ENCODE measurements around the gene MEGF11. TPM values are rescaled to one million over a fixed set of nuclear protein-coding genes. Genes with fewer than 3 reads are reported as not detected.

The MEGF11 gene
- total RNA-seq, 1 donor from 2014 or later: not detected

DNA sequence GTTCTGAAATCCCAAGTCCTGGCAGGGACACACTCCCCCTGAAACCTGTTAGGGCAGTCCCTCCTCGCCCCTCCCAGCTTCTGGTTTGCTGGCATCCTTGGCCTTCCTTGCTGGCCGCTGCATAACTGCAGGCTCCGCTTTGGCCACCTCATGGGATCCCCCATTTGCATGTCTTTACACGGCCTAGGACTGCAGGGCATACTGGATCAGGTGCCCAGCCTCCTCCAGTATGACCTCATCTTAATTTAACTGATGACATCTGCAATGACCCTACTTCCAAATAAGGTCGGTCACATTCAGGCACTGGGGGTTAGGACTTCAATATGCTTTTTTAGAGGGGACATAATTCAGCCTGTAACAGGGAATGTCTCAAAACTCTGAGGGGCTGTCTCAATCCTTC is 210.9 kb downstream of the MEGF11 start:
- H3K27me3 Mint-ChIP-seq (ENCODE audit: insufficient read depth): peaks cover 23% of the 10 kb centered on the region
- no peaks in the 10 kb centered on the region for H3K4me1 Mint-ChIP-seq (ENCODE audit: low read depth)
- no peak overlapping the region for H3K27ac Mint-ChIP-seq
- intact Hi-C loops (cut with micrococcal nuclease): no loop called here
- no peaks in the 10 kb centered on the region for H3K36me3 Mint-ChIP-seq (ENCODE audit: low read depth)
- no peak overlapping the region for H3K4me3 Mint-ChIP-seq
- no peaks in the 10 kb centered on the region for H3K9me3 Mint-ChIP-seq
- no peak for DNase-seq (ENCODE audit: low spot score)

DNA sequence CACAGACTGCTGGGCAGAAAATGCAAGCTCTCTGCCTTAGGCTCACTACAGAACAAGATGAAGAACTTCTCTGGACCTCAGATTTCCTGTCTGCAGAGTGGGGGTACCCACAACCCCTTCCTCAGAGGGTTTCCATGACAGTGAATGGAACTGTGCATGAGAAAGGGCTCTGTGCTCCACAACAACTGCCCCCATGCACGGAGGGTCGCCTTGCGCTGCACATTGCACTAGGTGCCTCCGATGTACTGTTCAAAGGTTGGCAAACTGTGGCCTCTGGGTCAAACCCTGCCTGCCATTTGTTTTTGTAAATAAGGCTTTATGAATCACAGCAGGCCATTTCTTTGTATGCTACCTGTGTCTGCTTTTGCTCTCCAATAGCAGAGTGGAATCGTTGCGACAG is 212.3 kb downstream of the MEGF11 start:
- Mint-ChIP-seq H3K4me3 (no peak overlapping the region), H3K27ac (no peak overlapping the region), H3K27me3 (ENCODE audit: insufficient read depth) (peaks cover 33% of the 10 kb centered on the region), H3K36me3 (ENCODE audit: low read depth) (no peaks in the 10 kb centered on the region), H3K4me1 (ENCODE audit: low read depth) (no peaks in the 10 kb centered on the region), H3K9me3 (no peaks in the 10 kb centered on the region)
- no peak for DNase-seq (ENCODE audit: low spot score)
- intact Hi-C loops (cut with micrococcal nuclease): no loop called here

GRCh38 chr15:66040211-66040892 is 213.2 kb downstream of the MEGF11 start:
- intact Hi-C loops (cut with micrococcal nuclease): no loop called here
- H3K4me3 Mint-ChIP-seq: no peak overlapping the region
- H3K27me3 Mint-ChIP-seq (ENCODE audit: insufficient read depth): peaks cover 36% of the 10 kb centered on the region
- H3K9me3 Mint-ChIP-seq: no peaks in the 10 kb centered on the region
- no peak overlapping the region for H3K27ac Mint-ChIP-seq
- DNase-seq (ENCODE audit: low spot score): no peak
- no peaks in the 10 kb centered on the region for H3K4me1 Mint-ChIP-seq (ENCODE audit: low read depth)
- H3K36me3 Mint-ChIP-seq (ENCODE audit: low read depth): no peaks in the 10 kb centered on the region

- no peak for DNase-seq (ENCODE audit: low spot score)
- no peaks in the 10 kb centered on the region for H3K4me1 Mint-ChIP-seq (ENCODE audit: low read depth)
- H3K36me3 Mint-ChIP-seq (ENCODE audit: low read depth): no peaks in the 10 kb centered on the region
- H3K27ac Mint-ChIP-seq: no peak overlapping the region
- intact Hi-C loops (cut with micrococcal nuclease): no loop called here
- no peaks in the 10 kb centered on the region for H3K9me3 Mint-ChIP-seq
- peaks cover 36% of the 10 kb centered on the region for H3K27me3 Mint-ChIP-seq (ENCODE audit: insufficient read depth)
- no peak overlapping the region for H3K4me3 Mint-ChIP-seq
Measured at GRCh38 chr15:66039117-66039871, 214.3 kb downstream of the MEGF11 start.

GRCh38 chr15:66038387-66039116 is 215.0 kb downstream of the MEGF11 start:
- intact Hi-C loops (cut with micrococcal nuclease): no loop called here
- Mint-ChIP-seq H3K27me3 (ENCODE audit: insufficient read depth) (peaks cover 34% of the 10 kb centered on the region), H3K9me3 (no peaks in the 10 kb centered on the region), H3K27ac (no peak overlapping the region), H3K4me1 (ENCODE audit: low read depth) (no peaks in the 10 kb centered on the region), H3K36me3 (ENCODE audit: low read depth) (no peaks in the 10 kb centered on the region), H3K4me3 (no peak overlapping the region)
- DNase-seq (ENCODE audit: low spot score): no peak

GRCh38 chr15:66036859-66037258 is 216.7 kb downstream of the MEGF11 start:
- no peak for DNase-seq (ENCODE audit: low spot score)
- H3K4me3 Mint-ChIP-seq: no peak overlapping the region
- H3K27ac Mint-ChIP-seq: no peak overlapping the region
- intact Hi-C loops (cut with micrococcal nuclease): no loop called here
- H3K36me3 Mint-ChIP-seq (ENCODE audit: low read depth): no peaks in the 10 kb centered on the region
- H3K4me1 Mint-ChIP-seq (ENCODE audit: low read depth): no peaks in the 10 kb centered on the region
- no peaks in the 10 kb centered on the region for H3K9me3 Mint-ChIP-seq
- peaks cover 32% of the 10 kb centered on the region for H3K27me3 Mint-ChIP-seq (ENCODE audit: insufficient read depth)

- Mint-ChIP-seq H3K27me3 (ENCODE audit: insufficient read depth) (peaks cover 29% of the 10 kb centered on the region), H3K4me1 (ENCODE audit: low read depth) (no peaks in the 10 kb centered on the region), H3K36me3 (ENCODE audit: low read depth) (no peaks in the 10 kb centered on the region), H3K9me3 (no peaks in the 10 kb centered on the region), H3K27ac (no peak overlapping the region), H3K4me3 (no peak overlapping the region)
- no peak for DNase-seq (ENCODE audit: low spot score)
- intact Hi-C loops (cut with micrococcal nuclease): no loop called here
Measured at GRCh38 chr15:66035901-66036300, 217.6 kb downstream of the MEGF11 start.

- Mint-ChIP-seq H3K27me3 (ENCODE audit: insufficient read depth) (peaks cover 18% of the 10 kb centered on the region), H3K36me3 (ENCODE audit: low read depth) (no peaks in the 10 kb centered on the region), H3K27ac (no peak overlapping the region), H3K4me1 (ENCODE audit: low read depth) (no peaks in the 10 kb centered on the region), H3K4me3 (no peak overlapping the region), H3K9me3 (no peaks in the 10 kb centered on the region)
- no peak for DNase-seq (ENCODE audit: low spot score)
- intact Hi-C loops (cut with micrococcal nuclease): no loop called here
Measured at GRCh38 chr15:66033143-66033542, 220.4 kb downstream of the MEGF11 start.

GRCh38 chr15:66032006-66032405 is 221.5 kb downstream of the MEGF11 start:
- H3K27ac Mint-ChIP-seq: no peak overlapping the region
- no peak for DNase-seq (ENCODE audit: low spot score)
- no peaks in the 10 kb centered on the region for H3K36me3 Mint-ChIP-seq (ENCODE audit: low read depth)
- H3K4me1 Mint-ChIP-seq (ENCODE audit: low read depth): no peaks in the 10 kb centered on the region
- no peaks in the 10 kb centered on the region for H3K9me3 Mint-ChIP-seq
- peaks cover 19% of the 10 kb centered on the region for H3K27me3 Mint-ChIP-seq (ENCODE audit: insufficient read depth)
- no peak overlapping the region for H3K4me3 Mint-ChIP-seq
- intact Hi-C loops (cut with micrococcal nuclease): no loop called here

DNA sequence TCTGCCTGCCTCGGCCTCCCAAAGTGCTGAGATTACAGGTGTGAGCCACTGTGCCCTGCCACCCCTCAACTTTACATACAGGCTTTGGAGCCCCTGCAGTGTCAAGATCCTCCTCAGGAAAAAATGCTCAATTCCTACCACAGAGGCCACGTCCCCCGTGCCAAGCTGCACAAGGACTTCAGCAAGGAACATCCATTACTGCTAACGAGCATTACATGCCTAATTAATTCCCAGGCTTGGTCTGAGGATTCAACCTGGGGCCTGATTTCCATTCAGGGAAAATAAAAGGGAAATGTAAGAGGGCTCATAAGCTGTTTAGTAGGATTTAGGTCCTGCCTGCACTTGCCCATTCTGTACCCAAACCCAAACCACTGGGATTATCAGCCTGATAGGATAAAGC is 222.9 kb downstream of the MEGF11 start:
- Mint-ChIP-seq H3K4me3 (no peak overlapping the region), H3K9me3 (no peaks in the 10 kb centered on the region), H3K27ac (no peak overlapping the region), H3K36me3 (ENCODE audit: low read depth) (no peaks in the 10 kb centered on the region), H3K27me3 (ENCODE audit: insufficient read depth) (peaks cover 11% of the 10 kb centered on the region), H3K4me1 (ENCODE audit: low read depth) (no peaks in the 10 kb centered on the region)
- intact Hi-C loops (cut with micrococcal nuclease): no loop called here
- no peak for DNase-seq (ENCODE audit: low spot score)

DNA sequence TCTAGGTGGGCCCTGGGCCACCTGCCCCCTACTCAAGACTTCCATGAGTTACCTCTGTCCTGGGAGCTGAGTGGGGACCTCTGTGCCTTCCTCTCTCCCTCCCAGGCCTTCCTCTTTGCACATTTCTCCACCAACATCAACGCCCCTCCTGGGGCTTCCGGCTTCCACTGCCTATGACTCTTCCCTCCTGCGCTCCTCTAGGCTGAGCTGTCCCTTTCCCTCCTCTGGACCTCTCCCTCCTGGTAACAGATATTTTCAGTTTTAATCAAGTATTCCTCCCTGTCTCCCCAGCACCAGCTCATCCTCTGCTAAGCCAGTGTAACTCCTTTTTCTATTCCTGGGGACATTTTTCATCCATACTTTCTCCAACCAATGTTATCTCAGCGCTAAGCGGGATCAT is 223.9 kb downstream of the MEGF11 start:
- Mint-ChIP-seq H3K4me3 (no peak overlapping the region), H3K27me3 (ENCODE audit: insufficient read depth) (peaks cover 14% of the 10 kb centered on the region), H3K36me3 (ENCODE audit: low read depth) (no peaks in the 10 kb centered on the region), H3K4me1 (ENCODE audit: low read depth) (no peaks in the 10 kb centered on the region), H3K9me3 (no peaks in the 10 kb centered on the region), H3K27ac (no peak overlapping the region)
- no peak for DNase-seq (ENCODE audit: low spot score)
- intact Hi-C loops (cut with micrococcal nuclease): no loop called here

DNA sequence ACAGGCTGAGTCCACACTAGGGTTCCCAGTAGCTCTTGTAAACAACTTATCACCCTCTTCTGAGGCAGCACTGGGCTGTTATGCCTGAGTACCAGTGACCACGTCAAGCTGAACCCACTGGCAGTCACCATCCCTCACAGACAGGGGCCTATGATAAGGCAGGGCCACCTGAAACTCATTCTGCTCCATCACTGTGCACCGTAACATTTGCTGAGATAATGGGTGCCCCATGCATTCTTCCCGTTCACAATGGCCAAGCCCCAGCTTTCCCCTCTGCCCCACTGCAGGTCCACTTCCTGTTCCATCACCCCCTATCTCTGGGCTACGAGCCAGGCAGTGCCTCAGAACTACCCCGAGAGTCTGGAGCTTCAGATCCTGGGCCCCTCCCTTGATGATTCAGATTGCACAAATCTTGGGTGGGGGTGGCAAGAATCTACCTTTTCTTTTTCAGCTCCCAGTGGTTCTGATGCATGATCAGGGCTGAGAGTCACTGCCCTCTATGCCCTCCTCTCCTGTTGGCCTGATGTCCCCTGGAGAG is 226.2 kb downstream of the MEGF11 start:
- intact Hi-C loops (cut with micrococcal nuclease): no loop called here
- DNase-seq (ENCODE audit: low spot score): no peak
- H3K27me3 Mint-ChIP-seq (ENCODE audit: insufficient read depth): peaks cover 17% of the 10 kb centered on the region
- no peaks in the 10 kb centered on the region for H3K9me3 Mint-ChIP-seq
- H3K4me1 Mint-ChIP-seq (ENCODE audit: low read depth): no peaks in the 10 kb centered on the region
- H3K36me3 Mint-ChIP-seq (ENCODE audit: low read depth): no peaks in the 10 kb centered on the region
- H3K4me3 Mint-ChIP-seq: no peak overlapping the region
- H3K27ac Mint-ChIP-seq: no peak overlapping the region

DNA sequence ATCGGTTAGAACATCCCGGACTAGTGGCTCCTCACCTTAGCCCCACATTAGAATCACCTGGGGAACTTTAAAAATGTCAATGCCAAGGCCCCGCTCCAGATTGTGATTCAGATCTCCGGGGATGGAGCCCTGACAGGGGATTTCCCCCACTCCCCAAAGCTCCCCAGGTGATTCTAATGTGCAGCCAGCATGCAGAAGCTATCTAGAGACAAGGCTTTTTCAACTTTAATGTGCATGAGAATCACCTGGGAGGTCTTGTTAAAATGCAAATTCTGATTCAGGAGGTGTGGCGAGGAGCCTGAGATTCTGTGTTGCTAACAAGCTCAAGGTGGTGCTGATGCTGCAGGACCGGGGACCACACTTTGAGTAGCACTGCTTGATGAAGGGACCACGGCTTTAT is 227.6 kb downstream of the MEGF11 start:
- H3K36me3 Mint-ChIP-seq (ENCODE audit: low read depth): no peaks in the 10 kb centered on the region
- no peak overlapping the region for H3K27ac Mint-ChIP-seq
- DNase-seq (ENCODE audit: low spot score): no peak
- H3K4me1 Mint-ChIP-seq (ENCODE audit: low read depth): no peaks in the 10 kb centered on the region
- H3K4me3 Mint-ChIP-seq: no peak overlapping the region
- no peaks in the 10 kb centered on the region for H3K9me3 Mint-ChIP-seq
- peaks cover 15% of the 10 kb centered on the region for H3K27me3 Mint-ChIP-seq (ENCODE audit: insufficient read depth)
- intact Hi-C loops (cut with micrococcal nuclease): no loop called here

Data from activated T-helper 1 cell treated with anti-CD3 and anti-CD28 coated beads, Interleukin-12 subunit alpha, Interleukin-12 subunit beta, Interleukin-2, Interleukin-4 antibody, amounts not matched to agents 30 ng/mL and 10 ng/mL and 1 ng/mL, durations not matched to agents 14 hours and 24 hours and 36 hours (primary cell).